WTC11 (cell line): ENCODE data around the gene NEK8. TPM values are rescaled to one million over a fixed set of nuclear protein-coding genes. Genes with fewer than 3 reads are reported as not detected.

Experiments used
- ATAC-seq: fragments of 200-7000 bp; cut with Tn5 transposase; 2 replicates; pipeline ENCODE4 v1.10.0; 2021; ENCODE audit warnings: mild to moderate bottlenecking, moderate library complexity
- CTCF ChIA-PET: fragments of 300-600 bp; sonication (Branson Sonifier 250); formaldehyde crosslinking; loops from one replicate; lab custom pipeline; 2021; ENCODE audit warnings: antibody characterized with exemption; lab: Charles Lee
- POLR2A ChIA-PET: fragments of 350-600 bp; sonication (Branson Sonifier 250); formaldehyde crosslinking; loops from one replicate; lab custom pipeline; 2021; ENCODE audit warnings: antibody characterized with exemption; lab: Charles Lee
- DNase-seq: peaks from one replicate; pipeline ENCODE4 v3.0.0; 2021; ENCODE audit warnings: low spot score
- H3K27ac Mint-ChIP-seq: 2 replicates; pipeline ENCODE4 v1.8.0; 2021; ENCODE audit warnings: mixed read lengths
- H3K27me3 Mint-ChIP-seq: 2 replicates; pipeline ENCODE4 v1.8.0; 2021; ENCODE audit warnings: low read depth, mild to moderate bottlenecking, moderate library complexity, mixed read lengths
- H3K36me3 Mint-ChIP-seq: 2 replicates; pipeline ENCODE4 v1.8.0; 2021; ENCODE audit warnings: mixed read lengths
- H3K4me1 Mint-ChIP-seq: 2 replicates; pipeline ENCODE4 v1.8.0; 2022; ENCODE audit warnings: mixed read lengths
- H3K4me3 Mint-ChIP-seq: 2 replicates; pipeline ENCODE4 v1.8.0; 2021; ENCODE audit warnings: mild to moderate bottlenecking, moderate library complexity, mixed read lengths
- H3K9me3 Mint-ChIP-seq: 2 replicates; pipeline ENCODE4 v1.8.0; 2021; ENCODE audit warnings: mixed read lengths
- ATF1 ChIP-seq: sonication (generic); formaldehyde crosslinking; IDR thresholded peaks from 2 replicates; pipeline ENCODE4 v1.8.1; 2023; ENCODE audit warnings: mild to moderate bottlenecking, moderate library complexity, missing genetic modification reagents
- CREB1 ChIP-seq: sonication (generic); formaldehyde crosslinking; IDR thresholded peaks from 2 replicates; pipeline ENCODE4 v1.8.0; 2023; ENCODE audit warnings: mild to moderate bottlenecking, missing genetic modification reagents
- ELF4 ChIP-seq: sonication (generic); formaldehyde crosslinking; IDR thresholded peaks from 2 replicates; pipeline ENCODE4 v1.8.1; 2022; ENCODE audit warnings: low read depth, mild to moderate bottlenecking, moderate library complexity, missing genetic modification reagents
- ESRRA ChIP-seq: sonication (generic); formaldehyde crosslinking; IDR thresholded peaks from 2 replicates; pipeline ENCODE4 v1.8.1; 2022; ENCODE audit warnings: mild to moderate bottlenecking, missing genetic modification reagents, borderline replicate concordance
- FOXJ3 ChIP-seq: sonication (generic); formaldehyde crosslinking; IDR thresholded peaks from 2 replicates; pipeline ENCODE4 v1.9.0; 2021; ENCODE audit warnings: missing genetic modification reagents, mild to moderate bottlenecking, borderline replicate concordance
- FOXP1 ChIP-seq: sonication (generic); formaldehyde crosslinking; IDR thresholded peaks from 2 replicates; pipeline ENCODE4 v1.8.0; 2022; ENCODE audit warnings: missing genetic modification reagents, mild to moderate bottlenecking, moderate library complexity, borderline replicate concordance
- GTF2I ChIP-seq: fragments of 250-450 bp; sonication (Bioruptor Pico); conservative IDR thresholded peaks from 2 replicates; pipeline ENCODE4 v1.4.0; 2021; ENCODE audit warnings: mild to moderate bottlenecking
- JAZF1 ChIP-seq: fragments of 250-450 bp; sonication (Bioruptor Pico); IDR thresholded peaks from 2 replicates; pipeline ENCODE4 v1.9.0; 2021; ENCODE audit warnings: moderate library complexity, mild to moderate bottlenecking, inconsistent platforms
- KAT7 ChIP-seq: sonication (generic); formaldehyde crosslinking; IDR thresholded peaks from 2 replicates; pipeline ENCODE4 v1.8.1; 2023; ENCODE audit warnings: missing genetic modification reagents, mild to moderate bottlenecking, borderline replicate concordance
- TCF7 ChIP-seq: sonication (generic); formaldehyde crosslinking; IDR thresholded peaks from 2 replicates; pipeline ENCODE4 v1.8.0; 2022; ENCODE audit warnings: mild to moderate bottlenecking, low read depth, missing genetic modification reagents, moderate library complexity
- TEAD1 ChIP-seq: sonication (generic); formaldehyde crosslinking; IDR thresholded peaks from 2 replicates; pipeline ENCODE4 v1.8.0; 2022; ENCODE audit warnings: mild to moderate bottlenecking, missing genetic modification reagents
- ZBTB21 ChIP-seq: sonication (generic); formaldehyde crosslinking; IDR thresholded peaks from 2 replicates; pipeline ENCODE4 v1.8.1; 2023; ENCODE audit warnings: mild to moderate bottlenecking, missing genetic modification reagents, borderline replicate concordance
- ZNF232 ChIP-seq: sonication (generic); formaldehyde crosslinking; IDR thresholded peaks from 2 replicates; pipeline ENCODE4 v1.8.0; 2022; ENCODE audit warnings: mild to moderate bottlenecking, missing genetic modification reagents
- ZNF263 ChIP-seq: sonication (generic); formaldehyde crosslinking; IDR thresholded peaks from 2 replicates; pipeline ENCODE4 v1.8.1; 2022; ENCODE audit warnings: low read depth, mild to moderate bottlenecking, moderate library complexity, missing genetic modification reagents
- ZNF416 ChIP-seq: fragments of 250-450 bp; sonication (Bioruptor Pico); IDR thresholded peaks from 2 replicates; pipeline ENCODE4 v1.9.0; 2021; ENCODE audit warnings: mild to moderate bottlenecking, inconsistent platforms
- ZSCAN18 ChIP-seq: fragments of 250-450 bp; sonication (Bioruptor Pico); IDR thresholded peaks from 2 replicates; pipeline ENCODE4 v2.1.2; 2022; ENCODE audit warnings: mild to moderate bottlenecking, moderate library complexity
- total RNA-seq: library from RNA; stranded (reverse); gene quantifications from 3 replicates; pipeline ENCODE4 v1.2.3, GENCODE V29; 2021
- TF ChIP-seq, protein P1 (sequence below): sonication (generic); formaldehyde crosslinking; IDR thresholded peaks from 2 replicates; pipeline ENCODE4 v1.8.0; 2022; ENCODE audit warnings: mild to moderate bottlenecking, missing genetic modification reagents
- TF ChIP-seq, protein P2 (sequence below): fragments of 250-450 bp; sonication (Bioruptor Pico); conservative IDR thresholded peaks from 2 replicates; pipeline ENCODE4 v1.9.0; 2021; ENCODE audit warnings: mild to moderate bottlenecking
- TF ChIP-seq, protein P3 (sequence below): sonication (generic); formaldehyde crosslinking; IDR thresholded peaks from 2 replicates; pipeline ENCODE4 v1.8.0; 2022; ENCODE audit warnings: mild to moderate bottlenecking, missing genetic modification reagents
- TF ChIP-seq, protein P4 (sequence below): fragments of 250-450 bp; sonication (Bioruptor Pico); IDR thresholded peaks from 2 replicates; pipeline ENCODE4 v1.9.0; 2021; ENCODE audit warnings: mild to moderate bottlenecking
- TF ChIP-seq, protein P5 (sequence below): sonication (generic); formaldehyde crosslinking; conservative IDR thresholded peaks from 2 replicates; pipeline ENCODE4 v1.8.1; 2022; ENCODE audit warnings: mild to moderate bottlenecking, missing genetic modification reagents
- TF ChIP-seq, protein P6 (sequence below): sonication (generic); formaldehyde crosslinking; IDR thresholded peaks from 2 replicates; pipeline ENCODE4 v1.8.0; 2022; ENCODE audit warnings: mild to moderate bottlenecking, missing genetic modification reagents

NEK8 gene
- total RNA-seq, 1 experiment from 2014 or later, result 25.0 TPM

DNA sequence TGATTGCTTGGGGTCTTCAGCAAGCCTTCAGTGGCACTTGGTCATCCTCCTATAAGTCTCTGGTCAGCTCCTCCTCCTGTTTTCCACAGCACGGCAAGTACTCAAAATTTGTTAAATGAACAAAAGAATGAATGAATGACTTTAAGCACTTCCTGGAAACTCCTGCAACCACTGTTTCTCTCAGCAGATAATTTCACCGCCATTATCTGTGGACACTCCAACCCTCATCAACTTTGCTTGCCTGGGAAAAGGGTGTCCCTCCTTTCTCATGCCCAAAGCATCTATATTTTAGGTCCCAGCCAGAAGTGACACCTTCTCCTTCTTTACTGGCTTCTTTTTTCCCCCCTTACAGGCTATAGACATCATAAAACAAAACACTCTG, 21.3 kb upstream of the NEK8 start:
- peaks cover 10% of the 10 kb centered on the region for H3K36me3 Mint-ChIP-seq
- H3K4me3 Mint-ChIP-seq, result no peak overlapping the region
- no peak for TF ChIP-seq ZNF263 (CRISPR knock-in tag)
- TF ChIP-seq JAZF1 (CRISPR knock-in tag), result no peak
- TF ChIP-seq FOXP1 (CRISPR knock-in tag), result no peak
- TF ChIP-seq, all 79 proteins: peak for 0
- DNase-seq, result no peak
- no peaks in the 10 kb centered on the region for H3K27me3 Mint-ChIP-seq
- H3K27ac Mint-ChIP-seq, result no peak overlapping the region; the same call in 1 of the 2 replicates
- ChIA-PET CTCF (interaction anchor here (1.5 to 2.6 kb wide), 3 partner anchors 12 to 60 kb away, joined by 5 to 9 read pairs (median 7); partner anchors contain the start of genes RPL23A and TLCD1), POLR2A (interaction anchor here (1.4 kb wide), 1 partner anchor 12 kb away, joined by 5 read pairs; the partner anchor contains the start of gene RPL23A)
- no peaks in the 10 kb centered on the region for H3K9me3 Mint-ChIP-seq
- peaks cover 27% of the 10 kb centered on the region for H3K4me1 Mint-ChIP-seq
- no peak for ATAC-seq

- Mint-ChIP-seq H3K4me1 (peaks cover 32% of the 10 kb centered on the region), H3K9me3 (no peaks in the 10 kb centered on the region), H3K36me3 (peaks cover 23% of the 10 kb centered on the region), H3K27ac (peak overlapping the region; percentile 100), H3K27me3 (no peaks in the 10 kb centered on the region), H3K4me3 (peak overlapping the region; percentile 98)
- CTCF ChIA-PET, result interaction anchor here (0.7 to 5.4 kb wide), 16 partner anchors 9 to 476 kb away, joined by 3 to 69 read pairs (median 4); partner anchors contain the start of genes BLTP2, NEK8, PHF12 and RPL23A
- DNase-seq (peak; percentile 98), ATAC-seq (peak; percentile 88)
- POLR2A ChIA-PET, result interaction anchor here (0.6 to 3.5 kb wide), 22 partner anchors 9 to 1738 kb away, joined by 3 to 72 read pairs (median 5); partner anchors contain the start of genes BLTP2, NEK8, PHF12 and PIGS
- TF ChIP-seq, protein P1, sequence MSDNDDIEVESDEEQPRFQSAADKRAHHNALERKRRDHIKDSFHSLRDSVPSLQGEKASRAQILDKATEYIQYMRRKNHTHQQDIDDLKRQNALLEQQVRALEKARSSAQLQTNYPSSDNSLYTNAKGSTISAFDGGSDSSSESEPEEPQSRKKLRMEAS (CRISPR knock-in tag), result peak; percentile 94
- TF ChIP-seq, protein P2, sequence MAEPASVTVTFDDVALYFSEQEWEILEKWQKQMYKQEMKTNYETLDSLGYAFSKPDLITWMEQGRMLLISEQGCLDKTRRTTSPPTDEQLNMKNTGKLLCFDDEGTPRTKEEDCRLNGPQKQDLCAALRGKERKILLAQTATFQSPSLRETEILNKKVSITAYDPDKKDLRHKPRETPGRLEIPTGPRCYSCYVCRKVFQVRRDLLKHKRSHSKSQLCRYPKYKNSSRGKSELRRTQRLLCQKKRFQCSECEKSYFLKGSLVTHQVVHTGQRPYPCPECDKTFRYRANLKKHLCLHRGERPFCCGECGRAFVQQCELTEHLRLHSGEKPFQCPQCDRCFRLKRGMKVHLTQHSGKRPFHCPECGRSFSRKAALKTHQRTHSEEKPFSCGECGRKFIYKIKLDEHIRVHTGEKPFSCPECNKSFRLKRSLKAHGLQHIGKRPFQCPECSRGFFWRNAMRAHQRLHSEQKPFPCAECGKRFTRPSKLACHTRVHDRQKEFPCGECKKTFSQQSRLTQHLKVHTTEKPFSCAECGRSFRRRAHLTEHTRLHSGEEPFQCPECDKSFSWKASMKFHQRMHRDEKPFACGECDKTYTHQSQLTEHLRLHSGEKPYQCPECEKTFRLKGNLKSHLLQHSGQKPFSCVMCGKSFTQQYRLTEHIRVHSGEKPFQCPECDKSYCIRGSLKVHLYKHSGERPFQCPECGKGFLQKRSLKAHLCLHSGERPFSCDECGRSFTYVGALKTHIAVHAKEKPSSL (CRISPR knock-in tag), result no peak
- TF ChIP-seq ZNF232 (CRISPR knock-in tag) (0 out of 2 replicates have a peak, but pooled peaks have one; percentile 66), ELF4 (CRISPR knock-in tag) (no peak), ZNF263 (CRISPR knock-in tag) (no peak), ZBTB21 (0 out of 2 replicates have a peak, but pooled peaks have one; percentile 48), ESRRA (CRISPR knock-in tag) (no peak), ATF1 (CRISPR knock-in tag) (no peak), FOXP1 (CRISPR knock-in tag) (0 out of 2 replicates have a peak, but pooled peaks have one; percentile 48), TEAD1 (peak; percentile 64; the same call in 1 of the 2 replicates), GTF2I (CRISPR knock-in tag) (no peak), TCF7 (CRISPR knock-in tag) (no peak), ZNF416 (CRISPR knock-in tag) (no peak), ZSCAN18 (CRISPR knock-in tag) (no peak), KAT7 (CRISPR knock-in tag) (no peak; the same call in 1 of the 2 replicates), CREB1 (CRISPR knock-in tag) (no peak), FOXJ3 (CRISPR knock-in tag) (no peak)
- TF ChIP-seq, protein P3, sequence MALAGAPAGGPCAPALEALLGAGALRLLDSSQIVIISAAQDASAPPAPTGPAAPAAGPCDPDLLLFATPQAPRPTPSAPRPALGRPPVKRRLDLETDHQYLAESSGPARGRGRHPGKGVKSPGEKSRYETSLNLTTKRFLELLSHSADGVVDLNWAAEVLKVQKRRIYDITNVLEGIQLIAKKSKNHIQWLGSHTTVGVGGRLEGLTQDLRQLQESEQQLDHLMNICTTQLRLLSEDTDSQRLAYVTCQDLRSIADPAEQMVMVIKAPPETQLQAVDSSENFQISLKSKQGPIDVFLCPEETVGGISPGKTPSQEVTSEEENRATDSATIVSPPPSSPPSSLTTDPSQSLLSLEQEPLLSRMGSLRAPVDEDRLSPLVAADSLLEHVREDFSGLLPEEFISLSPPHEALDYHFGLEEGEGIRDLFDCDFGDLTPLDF (CRISPR knock-in tag), result peak; percentile 33; the same call in 1 of the 2 replicates
- TF ChIP-seq, protein P4, sequence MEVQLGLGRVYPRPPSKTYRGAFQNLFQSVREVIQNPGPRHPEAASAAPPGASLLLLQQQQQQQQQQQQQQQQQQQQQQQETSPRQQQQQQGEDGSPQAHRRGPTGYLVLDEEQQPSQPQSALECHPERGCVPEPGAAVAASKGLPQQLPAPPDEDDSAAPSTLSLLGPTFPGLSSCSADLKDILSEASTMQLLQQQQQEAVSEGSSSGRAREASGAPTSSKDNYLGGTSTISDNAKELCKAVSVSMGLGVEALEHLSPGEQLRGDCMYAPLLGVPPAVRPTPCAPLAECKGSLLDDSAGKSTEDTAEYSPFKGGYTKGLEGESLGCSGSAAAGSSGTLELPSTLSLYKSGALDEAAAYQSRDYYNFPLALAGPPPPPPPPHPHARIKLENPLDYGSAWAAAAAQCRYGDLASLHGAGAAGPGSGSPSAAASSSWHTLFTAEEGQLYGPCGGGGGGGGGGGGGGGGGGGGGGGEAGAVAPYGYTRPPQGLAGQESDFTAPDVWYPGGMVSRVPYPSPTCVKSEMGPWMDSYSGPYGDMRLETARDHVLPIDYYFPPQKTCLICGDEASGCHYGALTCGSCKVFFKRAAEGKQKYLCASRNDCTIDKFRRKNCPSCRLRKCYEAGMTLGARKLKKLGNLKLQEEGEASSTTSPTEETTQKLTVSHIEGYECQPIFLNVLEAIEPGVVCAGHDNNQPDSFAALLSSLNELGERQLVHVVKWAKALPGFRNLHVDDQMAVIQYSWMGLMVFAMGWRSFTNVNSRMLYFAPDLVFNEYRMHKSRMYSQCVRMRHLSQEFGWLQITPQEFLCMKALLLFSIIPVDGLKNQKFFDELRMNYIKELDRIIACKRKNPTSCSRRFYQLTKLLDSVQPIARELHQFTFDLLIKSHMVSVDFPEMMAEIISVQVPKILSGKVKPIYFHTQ, result 0 out of 2 replicates have a peak, but pooled peaks have one; percentile 56
- TF ChIP-seq, protein P5, sequence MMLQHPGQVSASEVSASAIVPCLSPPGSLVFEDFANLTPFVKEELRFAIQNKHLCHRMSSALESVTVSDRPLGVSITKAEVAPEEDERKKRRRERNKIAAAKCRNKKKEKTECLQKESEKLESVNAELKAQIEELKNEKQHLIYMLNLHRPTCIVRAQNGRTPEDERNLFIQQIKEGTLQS (CRISPR knock-in tag), result no peak
- TF ChIP-seq, protein P6, sequence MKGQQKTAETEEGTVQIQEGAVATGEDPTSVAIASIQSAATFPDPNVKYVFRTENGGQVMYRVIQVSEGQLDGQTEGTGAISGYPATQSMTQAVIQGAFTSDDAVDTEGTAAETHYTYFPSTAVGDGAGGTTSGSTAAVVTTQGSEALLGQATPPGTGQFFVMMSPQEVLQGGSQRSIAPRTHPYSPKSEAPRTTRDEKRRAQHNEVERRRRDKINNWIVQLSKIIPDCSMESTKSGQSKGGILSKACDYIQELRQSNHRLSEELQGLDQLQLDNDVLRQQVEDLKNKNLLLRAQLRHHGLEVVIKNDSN (CRISPR knock-in tag), result peak; percentile 68; the same call in 1 of the 2 replicates
Observed at GRCh38 chr17:28710861-28711722, 17.5 kb upstream of the NEK8 start.
